ENCODE data around the gene CTDSPL. TPM values are rescaled to one million over a fixed set of nuclear protein-coding genes. Genes with fewer than 3 reads are reported as not detected.

CTDSPL gene
- total RNA-seq, 3 donors from 2014 or later (not counting 1 experiment from before 2014, with no cell fraction given): 0.50 to 3.4 (median 1.8) TPM

- no peaks in the 10 kb centered on the region for H3K36me3 Mint-ChIP-seq
- H3K9me3 Mint-ChIP-seq: no peaks in the 10 kb centered on the region
- no peak overlapping the region for H3K27ac Mint-ChIP-seq
- Histone ChIP-seq H3K4me1 (ENCODE audit: control insufficient read depth, insufficient read depth, low read length) (no peaks in the 10 kb centered on the region), H3K9me3 (ENCODE audit: control insufficient read depth, insufficient read depth, low read length) (no peaks in the 10 kb centered on the region), H3K4me3 (ENCODE audit: low read length) (no peak overlapping the region), H3K27me3 (ENCODE audit: control insufficient read depth, insufficient read depth, low read length) (no peaks in the 10 kb centered on the region), H3K36me3 (ENCODE audit: control insufficient read depth, insufficient read depth, low read length) (no peaks in the 10 kb centered on the region), H3K27ac (ENCODE audit: low read length) (no peak overlapping the region)
- H3K4me1 Mint-ChIP-seq: no peaks in the 10 kb centered on the region
- intact Hi-C loops (cut with micrococcal nuclease): no loop called here
- TF ChIP-seq, protein P1, sequence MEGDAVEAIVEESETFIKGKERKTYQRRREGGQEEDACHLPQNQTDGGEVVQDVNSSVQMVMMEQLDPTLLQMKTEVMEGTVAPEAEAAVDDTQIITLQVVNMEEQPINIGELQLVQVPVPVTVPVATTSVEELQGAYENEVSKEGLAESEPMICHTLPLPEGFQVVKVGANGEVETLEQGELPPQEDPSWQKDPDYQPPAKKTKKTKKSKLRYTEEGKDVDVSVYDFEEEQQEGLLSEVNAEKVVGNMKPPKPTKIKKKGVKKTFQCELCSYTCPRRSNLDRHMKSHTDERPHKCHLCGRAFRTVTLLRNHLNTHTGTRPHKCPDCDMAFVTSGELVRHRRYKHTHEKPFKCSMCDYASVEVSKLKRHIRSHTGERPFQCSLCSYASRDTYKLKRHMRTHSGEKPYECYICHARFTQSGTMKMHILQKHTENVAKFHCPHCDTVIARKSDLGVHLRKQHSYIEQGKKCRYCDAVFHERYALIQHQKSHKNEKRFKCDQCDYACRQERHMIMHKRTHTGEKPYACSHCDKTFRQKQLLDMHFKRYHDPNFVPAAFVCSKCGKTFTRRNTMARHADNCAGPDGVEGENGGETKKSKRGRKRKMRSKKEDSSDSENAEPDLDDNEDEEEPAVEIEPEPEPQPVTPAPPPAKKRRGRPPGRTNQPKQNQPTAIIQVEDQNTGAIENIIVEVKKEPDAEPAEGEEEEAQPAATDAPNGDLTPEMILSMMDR (IDR thresholded peaks at IDR 0.05): no peak
- 75% methylated on average over 3 of the region's 3 CpGs for WGBS (ENCODE audit: insufficient coverage)
- H3K4me3 Mint-ChIP-seq: no peak overlapping the region
- peaks cover 11 to 39% of the 10 kb centered on the region in 2 donors for H3K27me3 Mint-ChIP-seq (ENCODE audit: low read depth in 2 of 2)
- no peak for ATAC-seq
- no peak for DNase-seq
These were observed 21.0 kb downstream of the CTDSPL start for GRCh38 chr3:37882711-37883110.

DNA sequence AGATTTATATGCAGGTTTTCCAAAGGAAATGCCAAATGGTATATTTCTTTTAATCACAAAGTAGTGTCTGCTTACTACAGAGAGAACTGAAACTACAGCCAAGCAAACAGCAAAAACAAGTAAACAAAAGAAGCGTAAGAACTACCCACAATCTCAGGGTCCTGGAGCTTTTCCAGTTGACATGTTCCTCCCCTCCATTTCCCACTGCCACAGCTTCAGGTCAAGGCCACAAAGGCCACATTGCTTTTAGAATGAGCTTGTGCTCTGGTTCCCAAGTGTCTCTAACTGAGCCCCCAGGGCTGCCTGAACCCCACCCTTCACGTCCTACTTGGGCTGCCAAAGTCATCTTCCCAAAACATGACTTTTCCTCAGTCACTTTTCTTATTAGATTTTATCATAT is 24.1 kb downstream of the CTDSPL start:
- Histone ChIP-seq H3K36me3 (ENCODE audit: control insufficient read depth, insufficient read depth, low read length) (no peaks in the 10 kb centered on the region), H3K27me3 (ENCODE audit: control insufficient read depth, insufficient read depth, low read length) (no peaks in the 10 kb centered on the region), H3K9me3 (ENCODE audit: control insufficient read depth, insufficient read depth, low read length) (no peaks in the 10 kb centered on the region), H3K4me1 (ENCODE audit: control insufficient read depth, insufficient read depth, low read length) (no peaks in the 10 kb centered on the region), H3K27ac (ENCODE audit: low read length) (no peak overlapping the region), H3K4me3 (ENCODE audit: low read length) (no peak overlapping the region)
- 79% methylated on average over 2 of the region's 2 CpGs for WGBS (ENCODE audit: insufficient coverage)
- TF ChIP-seq, protein P1 (IDR thresholded peaks at IDR 0.05): no peak
- Mint-ChIP-seq H3K27ac (no peak overlapping the region), H3K4me1 (no peaks in the 10 kb centered on the region), H3K36me3 (no peaks in the 10 kb centered on the region), H3K4me3 (no peak overlapping the region), H3K27me3 (ENCODE audit: low read depth in 2 of 2) (peaks cover 11 to 28% of the 10 kb centered on the region in 2 donors), H3K9me3 (no peaks in the 10 kb centered on the region)
- ATAC-seq: no peak
- intact Hi-C loops (cut with micrococcal nuclease): no loop called here
- no peak for DNase-seq

- Mint-ChIP-seq H3K27me3 (ENCODE audit: low read depth in 2 of 2) (peaks cover 11 to 28% of the 10 kb centered on the region in 2 donors), H3K36me3 (no peaks in the 10 kb centered on the region), H3K27ac (no peak overlapping the region), H3K9me3 (no peaks in the 10 kb centered on the region), H3K4me3 (no peak overlapping the region), H3K4me1 (no peaks in the 10 kb centered on the region)
- H3K27me3 ChIP-seq (ENCODE audit: control insufficient read depth, insufficient read depth, low read length): no peaks in the 10 kb centered on the region
- no peak overlapping the region for H3K4me3 ChIP-seq (ENCODE audit: low read length)
- WGBS (ENCODE audit: insufficient coverage): 71% methylated on average over 1 of the region's 1 CpG
- ATAC-seq: no peak
- no peak overlapping the region for H3K27ac ChIP-seq (ENCODE audit: low read length)
- intact Hi-C loops (cut with micrococcal nuclease): no loop called here
- no peaks in the 10 kb centered on the region for H3K9me3 ChIP-seq (ENCODE audit: control insufficient read depth, insufficient read depth, low read length)
- DNase-seq: no peak
- TF ChIP-seq, protein P1 (IDR thresholded peaks at IDR 0.05): no peak
- H3K36me3 ChIP-seq (ENCODE audit: control insufficient read depth, insufficient read depth, low read length): no peaks in the 10 kb centered on the region
- no peaks in the 10 kb centered on the region for H3K4me1 ChIP-seq (ENCODE audit: control insufficient read depth, insufficient read depth, low read length)
These were observed 24.7 kb downstream of the CTDSPL start for GRCh38 chr3:37886395-37886794.

- no peak for ATAC-seq
- H3K27me3 ChIP-seq (ENCODE audit: control insufficient read depth, insufficient read depth, low read length): no peaks in the 10 kb centered on the region
- H3K4me1 ChIP-seq (ENCODE audit: control insufficient read depth, insufficient read depth, low read length): no peaks in the 10 kb centered on the region
- no peak overlapping the region for H3K4me3 ChIP-seq (ENCODE audit: low read length)
- TF ChIP-seq, protein P1 (IDR thresholded peaks at IDR 0.05): no peak
- DNase-seq: no peak
- no peaks in the 10 kb centered on the region for H3K36me3 ChIP-seq (ENCODE audit: control insufficient read depth, insufficient read depth, low read length)
- Mint-ChIP-seq H3K4me1 (no peaks in the 10 kb centered on the region), H3K27me3 (ENCODE audit: low read depth in 2 of 2) (peaks cover 11 to 28% of the 10 kb centered on the region in 2 donors), H3K36me3 (no peaks in the 10 kb centered on the region), H3K27ac (no peak overlapping the region), H3K9me3 (no peaks in the 10 kb centered on the region), H3K4me3 (no peak overlapping the region)
- 68% methylated on average over 3 of the region's 3 CpGs for WGBS (ENCODE audit: insufficient coverage)
- no peak overlapping the region for H3K27ac ChIP-seq (ENCODE audit: low read length)
- no peaks in the 10 kb centered on the region for H3K9me3 ChIP-seq (ENCODE audit: control insufficient read depth, insufficient read depth, low read length)
- intact Hi-C loops (cut with micrococcal nuclease): no loop called here
These were observed 25.4 kb downstream of the CTDSPL start for GRCh38 chr3:37887062-37887461.
